IMR-90 (cell line): ENCODE results near the gene PPM1G. TPM values are rescaled to one million over a fixed set of nuclear protein-coding genes. Genes with fewer than 3 reads are reported as not detected.

Source experiments
- CEBPB ChIP-seq: IDR thresholded peaks from 2 replicates; pipeline ENCODE4 v1.6.1; 2012; ENCODE audit warnings: low read depth, low read length, improper control_type of control experiment
- CHD1 ChIP-seq: IDR thresholded peaks from 2 replicates; pipeline ENCODE4 v1.6.1; 2012; ENCODE audit warnings: low read depth, low read length, improper control_type of control experiment
- ELK1 ChIP-seq: fragments of 150-350 bp; IDR thresholded peaks from 2 replicates; pipeline ENCODE4 v1.6.1; 2016; ENCODE audit warnings: low read depth, mild to moderate bottlenecking, low read length, moderate library complexity, borderline replicate concordance
- MAZ ChIP-seq: IDR thresholded peaks from 2 replicates; pipeline ENCODE4 v1.6.1; 2012; ENCODE audit warnings: low read depth, mild to moderate bottlenecking, low read length, improper control_type of control experiment, moderate library complexity, borderline replicate concordance
- RFX5 ChIP-seq: IDR thresholded peaks from 2 replicates; pipeline ENCODE4 v1.8.0; 2012; ENCODE audit warnings: low read depth, mild to moderate bottlenecking, low read length, moderate library complexity
- SMC3 ChIP-seq: fragments of 150-350 bp; IDR thresholded peaks from 2 replicates; pipeline ENCODE4 v1.6.1; 2016; ENCODE audit warnings: low read depth, mild to moderate bottlenecking, antibody characterized with exemption, low read length, moderate library complexity
- polyA plus RNA-seq, 3 experiments: library from polyadenylated mRNA; depleted of rRNA; stranded (reverse); fragments of >200 nt; gene quantifications; 2 replicates each; pipeline ENCODE4 v1.2.3, GENCODE V29; 2012; ENCODE audit warnings: low replicate concordance in 1 of 3
- total RNA-seq: library from RNA; depleted of rRNA; stranded (reverse); fragments of >200 nt; gene quantifications from 2 replicates; pipeline ENCODE4 v1.2.3, GENCODE V29; 2012

Gene PPM1G
- total and polyA plus RNA-seq, 2 of the 4 experiments (the other 2 are of a cell fraction), result 57.6 to 95.9 TPM

- TF ChIP-seq ELK1 (no peak), RFX5 (no peak), CHD1 (no peak), MAZ (no peak), CEBPB (no peak), SMC3 (no peak)
Observed at GRCh38 chr2:27441226-27441926, 32.0 kb upstream of the PPM1G start (continued).
